Effector CD8-positive, alpha-beta T cell (primary cell): ENCODE data around the gene PCDHGA5.
A peak's percentile ranks its signal among the peaks of the same experiment; 100 is the strongest.
"Not testable (repeated sequence)": the region's sequence is repeated elsewhere in the genome, so short reads cannot be mapped to it uniquely, and the experiment has no call there.

Experiments
- DNase-seq: peaks from one replicate; lab custom pipeline; 2025; lab: John Stamatoyannopoulos, UW
- total RNA-seq, 4 experiments: gene quantifications; one replicate each; lab custom pipeline; 2026; lab: John Stamatoyannopoulos, UW

Gene PCDHGA5
- total RNA-seq = 0 to 0.36 (median 0) reads per million in 4 experiments

DNA sequence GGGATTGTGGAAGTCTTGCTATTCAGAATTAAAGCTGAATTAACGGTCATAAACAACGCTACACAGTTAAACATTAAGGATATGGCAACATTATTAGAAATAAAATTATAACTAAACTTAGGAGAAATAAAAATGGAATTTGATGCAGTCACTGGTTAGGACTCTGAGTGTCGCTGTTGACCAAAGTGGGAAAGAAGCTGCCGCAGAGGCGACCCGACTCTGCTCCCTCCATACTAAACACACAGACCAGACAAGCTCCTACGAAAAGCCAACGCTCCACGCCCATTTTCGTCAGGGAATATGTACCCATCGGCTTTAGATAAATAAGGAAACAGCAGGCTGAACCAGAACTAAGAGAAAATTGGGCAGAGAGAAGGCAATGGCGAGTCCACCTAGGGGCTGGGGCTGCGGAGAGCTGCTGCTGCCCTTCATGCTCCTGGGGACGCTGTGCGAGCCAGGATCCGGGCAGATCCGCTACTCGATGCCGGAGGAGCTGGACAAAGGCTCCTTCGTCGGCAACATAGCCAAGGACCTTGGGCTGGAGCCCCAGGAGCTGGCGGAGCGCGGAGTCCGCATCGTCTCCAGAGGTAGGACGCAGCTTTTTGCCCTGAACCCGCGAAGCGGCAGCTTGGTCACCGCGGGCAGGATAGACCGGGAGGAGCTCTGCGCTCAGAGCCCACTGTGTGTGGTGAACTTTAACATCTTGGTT lies at the start of gene PCDHGA5:
TSS of gene PCDHGA5 (plus strand) at position 211 of the 709 bp plus-strand sequence. CDS start at position 380, 169 bp downstream.
- DNase-seq = no peak

DNA sequence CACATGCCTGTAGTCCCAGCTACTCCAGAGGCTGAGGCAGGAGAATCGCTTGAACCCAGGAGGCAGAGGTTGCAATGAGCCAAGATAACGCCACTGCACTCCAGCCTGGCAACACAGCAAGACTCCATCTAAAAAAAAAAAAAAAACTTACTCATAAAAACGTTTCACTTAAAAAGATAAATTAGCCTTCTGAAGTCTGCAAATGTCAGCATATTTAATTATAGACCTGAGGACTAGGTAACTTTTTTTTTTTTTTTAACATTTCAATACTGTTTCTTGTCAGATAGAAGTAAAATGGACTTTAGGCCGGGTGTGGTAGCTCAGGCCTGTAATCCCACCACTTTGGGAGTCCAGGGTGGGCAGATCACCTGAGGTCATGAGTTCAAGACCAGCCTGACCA lies 47.0 kb upstream of the PCDHGA5 start:
- DNase-seq = not testable (repeated sequence)

DNA sequence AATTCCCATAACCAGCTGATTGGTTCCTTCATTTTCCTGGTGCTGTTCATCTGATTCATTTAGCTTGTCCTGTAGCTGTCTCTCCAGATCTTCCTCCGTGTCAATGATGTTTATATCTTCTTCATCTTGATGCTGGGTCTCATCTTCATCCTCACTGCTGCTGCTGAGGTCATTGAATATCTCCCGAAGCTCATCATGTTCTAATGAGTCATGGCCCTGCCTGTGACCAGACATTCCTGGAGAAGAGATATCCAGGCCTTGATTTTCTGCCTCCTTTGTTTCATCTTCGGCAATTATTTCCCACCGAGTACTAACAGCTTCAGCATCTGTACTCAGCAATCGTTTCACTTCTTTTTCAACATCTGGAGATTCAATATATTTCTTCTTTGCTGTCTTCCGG lies 44.8 kb upstream of the PCDHGA5 start:
- no peak for DNase-seq

DNA sequence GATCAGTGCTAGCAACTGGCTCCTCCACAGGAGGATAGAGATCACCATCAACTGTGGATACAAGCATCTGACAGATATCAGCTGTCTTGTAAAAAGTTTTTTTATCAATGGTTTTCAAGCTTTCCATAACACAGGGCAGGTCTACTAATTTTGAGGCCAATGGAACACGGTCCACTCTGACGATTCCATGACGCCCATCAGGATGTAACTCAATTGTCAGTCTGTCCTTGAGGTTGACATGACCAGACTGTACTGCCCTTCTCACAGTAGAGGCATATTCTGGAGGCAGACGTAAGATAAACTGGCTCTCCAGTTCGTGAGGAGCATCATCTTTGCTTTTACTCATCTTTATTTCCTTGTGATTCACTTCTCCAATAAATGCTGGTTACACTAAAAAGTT lies 44.3 kb upstream of the PCDHGA5 start:
- no peak for DNase-seq

DNA sequence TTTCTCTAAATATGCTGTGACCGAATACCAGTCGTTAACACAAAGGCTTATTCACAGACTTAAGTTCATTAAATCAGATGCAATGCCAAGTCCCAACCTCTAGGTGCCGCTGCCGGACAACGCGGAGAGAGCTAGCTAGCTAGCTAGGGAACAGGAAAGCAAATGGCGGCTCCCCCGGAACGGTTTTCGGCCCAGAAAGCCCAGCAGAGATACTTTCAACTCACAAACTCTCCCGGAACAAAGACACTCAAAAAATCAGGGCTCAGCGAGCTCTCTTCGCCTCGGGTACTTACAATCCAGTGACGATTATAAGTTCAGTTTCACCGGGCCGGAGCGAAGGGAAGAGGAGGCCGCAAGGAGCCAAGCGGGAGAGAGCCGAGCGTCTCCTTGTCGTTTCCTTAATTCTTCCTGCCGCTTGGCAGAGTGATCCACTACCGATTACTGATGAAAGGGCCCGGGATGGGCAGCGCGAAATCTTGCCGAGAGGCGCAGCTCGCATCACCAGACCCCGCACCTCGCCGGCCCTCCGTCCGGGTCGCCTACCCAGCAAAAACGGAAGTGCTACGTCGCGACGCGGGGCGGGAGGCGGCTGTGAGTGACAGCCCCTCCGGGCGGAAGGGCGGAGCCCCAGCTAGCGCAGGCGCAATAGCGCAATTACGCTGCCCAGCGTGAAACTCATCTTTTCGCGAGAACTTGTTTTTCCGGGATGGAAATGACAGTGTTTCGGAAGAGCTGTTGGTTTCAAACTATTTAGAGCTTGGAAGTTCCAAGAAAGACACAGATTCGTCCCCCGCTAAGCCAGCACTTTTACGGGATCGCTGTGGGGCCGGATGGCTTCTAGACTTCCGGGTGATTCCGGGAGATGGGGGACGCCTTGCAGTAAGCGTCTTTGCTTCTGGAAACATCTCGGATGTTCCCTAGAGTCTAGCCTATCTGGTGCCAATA lies 43.5 kb upstream of the PCDHGA5 start, which contains the start of gene TAF7:
TSS of gene TAF7 (minus strand) at position 560 of the 945 bp plus-strand sequence. CDS start 740 bp downstream, outside the sequence.
- DNase-seq = peak; percentile 83

DNA sequence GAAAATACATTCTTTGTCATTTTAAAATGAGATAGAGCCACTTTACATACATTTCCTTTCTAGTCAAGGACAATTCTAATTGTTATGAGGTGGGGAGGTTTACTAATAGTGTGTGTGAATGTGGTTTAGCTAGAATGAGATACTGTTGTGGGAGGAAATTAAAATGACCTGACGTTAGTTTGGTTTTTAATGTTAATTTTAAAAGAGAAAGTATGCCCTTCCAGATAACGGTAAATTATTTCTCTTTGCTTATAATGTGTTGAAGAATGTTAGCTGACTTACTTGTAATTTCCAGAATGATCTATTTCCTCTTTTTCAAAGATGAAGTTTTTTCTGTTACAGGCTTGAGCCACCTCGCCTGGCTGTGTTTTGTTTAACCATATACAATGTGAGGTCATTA lies 41.7 kb upstream of the PCDHGA5 start:
- DNase-seq = no peak

DNA sequence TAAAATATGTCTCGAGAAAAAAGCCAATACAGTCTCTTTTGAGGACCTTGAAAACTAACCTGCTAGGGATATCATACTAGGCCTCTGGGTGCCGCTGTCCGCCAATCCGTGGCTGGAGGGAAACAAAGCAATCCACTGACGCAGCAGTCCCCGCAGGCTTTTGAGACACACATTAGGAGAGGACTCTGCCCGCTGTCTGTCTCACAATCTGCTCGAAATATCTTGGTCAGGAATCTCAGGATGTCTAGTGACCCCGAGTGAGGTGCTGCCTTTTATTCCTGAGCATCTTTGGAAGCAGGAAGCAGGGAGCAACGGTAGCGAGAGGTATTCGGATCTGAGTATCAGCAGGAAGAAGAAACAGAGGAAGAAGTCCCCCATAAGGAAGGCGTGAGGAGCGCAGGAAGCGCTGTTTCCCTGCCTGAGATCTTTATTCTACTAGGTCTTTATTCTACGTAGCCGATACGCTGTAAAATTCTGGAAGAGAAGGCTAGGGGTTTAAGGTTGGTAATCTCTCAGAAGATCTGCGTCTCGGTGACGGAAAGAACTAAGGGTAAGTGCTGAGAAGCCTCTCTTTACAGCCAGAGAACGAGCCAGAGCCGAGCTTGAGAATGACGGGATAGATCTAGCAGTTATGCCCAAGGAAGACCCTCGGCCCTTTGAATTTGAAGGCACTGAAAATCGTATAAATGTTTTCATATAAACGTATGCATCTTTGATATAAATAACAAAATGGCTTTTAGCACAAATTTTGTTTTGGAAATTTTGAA lies 37.7 kb upstream of the PCDHGA5 start:
- DNase-seq = peak; percentile 52

DNA sequence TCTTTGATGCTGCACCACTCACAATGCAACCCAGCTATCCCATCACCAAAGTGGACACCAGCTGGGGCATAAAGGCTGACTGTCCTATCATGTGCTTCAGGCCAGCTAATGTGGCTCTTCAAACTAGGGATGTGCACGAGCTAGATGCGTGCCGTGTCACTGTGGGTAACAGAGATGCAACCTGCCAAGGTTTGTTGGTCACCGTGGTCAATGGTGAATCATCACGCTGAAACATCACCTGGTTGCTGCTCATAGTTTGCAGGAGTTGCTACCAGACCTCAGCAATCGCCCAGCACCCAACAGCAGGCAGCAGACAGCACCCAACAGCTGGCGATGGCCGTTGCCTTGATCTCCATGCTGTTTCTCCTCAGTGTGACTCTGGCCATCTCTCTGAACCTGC lies 35.7 kb upstream of the PCDHGA5 start:
- DNase-seq = no peak

DNA sequence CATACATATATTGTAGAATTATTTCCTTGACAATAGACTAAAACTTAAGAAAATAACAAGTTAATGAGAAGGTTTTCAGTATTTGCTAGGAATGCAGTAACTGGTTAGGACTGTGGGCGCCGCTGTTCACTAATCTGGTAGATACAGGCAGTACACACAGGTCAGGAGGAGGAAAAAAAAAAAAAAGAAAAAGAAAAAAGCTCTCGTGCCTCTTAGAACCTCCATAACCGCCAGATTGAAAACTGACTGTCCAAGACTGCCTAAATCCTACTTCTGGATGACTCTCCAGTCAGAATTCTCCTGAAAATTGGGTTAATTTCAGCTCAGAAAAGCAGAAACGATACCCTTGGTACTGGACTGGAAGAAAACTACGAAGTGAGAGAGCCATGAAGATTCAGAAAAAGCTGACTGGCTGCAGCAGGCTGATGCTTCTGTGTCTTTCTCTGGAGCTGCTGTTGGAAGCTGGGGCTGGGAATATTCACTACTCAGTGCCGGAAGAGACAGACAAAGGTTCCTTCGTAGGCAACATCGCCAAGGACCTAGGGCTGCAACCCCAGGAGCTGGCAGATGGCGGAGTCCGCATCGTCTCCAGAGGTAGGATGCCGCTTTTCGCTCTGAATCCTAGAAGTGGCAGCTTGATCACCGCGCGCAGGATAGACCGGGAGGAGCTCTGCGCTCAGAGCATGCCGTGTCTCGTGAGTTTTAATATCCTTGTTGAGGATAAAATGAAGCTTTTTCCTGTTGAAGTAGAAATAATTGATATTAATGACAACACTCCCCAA lies 33.5 kb upstream of the PCDHGA5 start, which contains the start of gene PCDHGA1:
TSS of gene PCDHGA1 (plus strand) at position 216 of the 782 bp plus-strand sequence.
- DNase-seq = no peak

DNA sequence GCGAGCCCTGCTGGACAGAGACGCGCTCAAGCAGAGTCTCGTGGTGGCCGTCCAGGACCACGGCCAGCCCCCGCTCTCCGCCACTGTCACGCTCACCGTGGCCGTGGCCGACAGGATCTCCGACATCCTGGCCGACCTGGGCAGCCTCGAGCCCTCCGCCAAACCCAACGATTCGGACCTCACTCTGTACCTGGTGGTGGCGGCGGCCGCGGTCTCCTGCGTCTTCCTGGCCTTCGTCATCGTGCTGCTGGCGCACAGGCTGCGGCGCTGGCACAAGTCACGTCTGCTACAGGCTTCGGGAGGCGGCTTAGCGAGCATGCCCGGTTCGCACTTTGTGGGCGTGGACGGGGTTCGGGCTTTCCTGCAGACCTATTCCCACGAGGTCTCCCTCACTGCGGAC lies 31.4 kb upstream of the PCDHGA5 start:
- DNase-seq = not testable (repeated sequence)

DNA sequence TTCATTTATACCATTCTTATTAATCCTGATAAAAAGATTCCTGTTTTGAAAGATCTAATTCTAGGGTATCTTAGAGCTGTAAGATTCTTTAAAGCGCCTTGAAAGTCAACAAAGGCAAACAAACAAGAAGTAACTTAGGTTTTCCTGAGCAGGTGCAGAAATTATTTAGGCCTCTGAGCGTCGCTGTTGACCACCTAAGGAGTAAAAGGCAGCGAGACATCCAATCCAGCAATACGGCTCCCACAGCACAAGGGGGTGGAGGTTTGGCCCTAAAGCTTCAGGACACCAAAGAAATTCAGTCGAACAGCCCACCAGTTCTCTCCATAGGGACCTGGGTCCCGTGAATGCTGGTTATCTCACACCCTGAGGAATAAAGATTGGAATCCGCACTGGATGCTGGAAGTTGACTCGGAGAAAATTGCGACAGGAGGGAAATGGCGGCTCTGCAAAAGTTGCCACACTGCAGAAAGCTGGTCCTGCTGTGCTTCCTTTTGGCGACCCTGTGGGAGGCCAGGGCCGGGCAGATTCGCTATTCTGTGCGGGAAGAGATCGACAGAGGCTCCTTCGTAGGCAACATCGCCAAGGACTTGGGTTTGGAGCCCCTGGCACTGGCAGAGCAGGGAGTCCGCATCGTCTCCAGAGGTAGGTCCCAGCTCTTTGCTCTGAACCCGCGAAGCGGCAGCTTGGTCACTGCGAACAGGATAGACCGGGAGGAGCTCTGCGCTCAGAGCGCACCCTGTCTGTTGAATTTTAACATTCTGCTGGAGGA lies 25.2 kb upstream of the PCDHGA5 start, which contains the start of gene PCDHGA2:
TSS of gene PCDHGA2 (plus strand) at position 223 of the 769 bp plus-strand sequence.
- no peak for DNase-seq

DNA sequence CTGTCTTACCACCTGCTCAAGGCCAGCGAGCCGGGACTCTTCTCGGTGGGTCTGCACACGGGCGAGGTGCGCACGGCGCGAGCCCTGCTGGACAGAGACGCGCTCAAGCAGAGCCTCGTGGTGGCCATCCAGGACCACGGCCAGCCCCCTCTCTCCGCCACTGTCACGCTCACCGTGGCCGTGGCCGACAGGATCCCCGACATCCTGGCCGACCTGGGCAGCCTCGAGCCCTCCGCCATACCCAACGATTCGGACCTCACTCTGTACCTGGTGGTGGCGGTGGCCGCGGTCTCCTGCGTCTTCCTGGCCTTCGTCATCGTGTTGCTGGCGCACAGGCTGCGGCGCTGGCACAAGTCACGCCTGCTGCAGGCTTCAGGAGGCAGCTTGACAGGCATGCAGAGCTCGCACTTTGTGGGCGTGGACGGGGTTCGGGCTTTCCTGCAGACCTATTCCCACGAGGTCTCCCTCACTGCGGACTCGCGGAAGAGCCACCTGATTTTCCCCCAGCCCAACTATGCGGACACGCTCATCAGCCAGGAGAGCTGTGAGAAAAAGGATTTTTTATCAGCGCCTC lies 23.1 kb upstream of the PCDHGA5 start:
- DNase-seq = not testable (repeated sequence)

DNA sequence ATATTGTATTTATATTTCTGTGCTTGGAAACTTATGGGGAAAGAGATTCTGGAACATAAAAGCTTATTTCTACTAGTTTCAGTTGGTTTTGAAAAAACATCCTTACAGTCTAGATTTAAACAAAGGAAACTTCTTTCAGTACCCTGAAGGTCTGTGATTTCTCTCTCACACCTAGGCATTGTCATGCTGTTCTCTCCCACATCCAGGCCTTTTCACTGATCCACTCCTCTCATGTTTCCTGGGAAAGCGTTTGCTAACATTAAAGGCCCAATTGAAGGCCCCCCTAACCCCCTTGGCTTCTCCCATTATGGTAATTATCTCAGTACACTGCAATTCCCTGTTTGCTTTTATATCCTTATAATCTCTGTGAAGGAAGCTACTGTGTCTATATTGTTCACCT lies 21.2 kb upstream of the PCDHGA5 start:
- DNase-seq = no peak

DNA sequence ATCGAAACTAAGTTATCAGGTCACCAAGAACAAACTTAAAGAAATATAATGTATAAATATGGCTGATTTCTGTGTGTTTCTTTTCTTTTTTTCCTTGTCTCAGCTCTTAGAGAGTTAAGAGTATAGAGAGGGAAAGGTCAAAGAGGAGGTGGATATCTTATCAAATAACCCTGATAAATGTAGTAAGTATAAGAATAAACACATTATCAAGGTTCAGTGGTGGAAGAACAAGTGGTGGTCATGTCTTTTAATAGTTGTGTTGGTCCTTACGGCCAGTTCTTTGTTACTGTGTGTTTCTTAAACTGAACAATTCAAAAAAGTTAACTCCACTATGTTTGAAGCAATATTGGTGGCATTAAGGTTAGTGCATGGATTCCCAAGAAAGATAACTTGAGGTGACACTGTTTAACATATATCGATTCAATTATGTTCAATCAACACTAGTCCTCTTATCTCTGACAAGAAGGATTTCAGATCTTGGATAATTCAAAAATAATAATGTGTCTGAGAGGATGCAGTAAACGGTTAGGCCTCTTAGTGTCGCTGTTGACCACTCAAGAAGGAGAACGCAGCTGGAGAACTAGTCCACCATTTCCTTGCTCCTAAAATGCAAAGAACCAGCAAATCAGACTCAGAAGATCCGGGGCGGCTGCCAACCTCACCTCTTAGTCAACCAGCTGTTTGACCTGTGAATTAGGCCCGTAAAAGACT lies 20.6 kb upstream of the PCDHGA5 start, which contains the start of gene PCDHGA3:
TSS of gene PCDHGA3 (plus strand) at position 588 of the 711 bp plus-strand sequence. CDS start 205 bp downstream, outside the sequence.
- no peak for DNase-seq

DNA sequence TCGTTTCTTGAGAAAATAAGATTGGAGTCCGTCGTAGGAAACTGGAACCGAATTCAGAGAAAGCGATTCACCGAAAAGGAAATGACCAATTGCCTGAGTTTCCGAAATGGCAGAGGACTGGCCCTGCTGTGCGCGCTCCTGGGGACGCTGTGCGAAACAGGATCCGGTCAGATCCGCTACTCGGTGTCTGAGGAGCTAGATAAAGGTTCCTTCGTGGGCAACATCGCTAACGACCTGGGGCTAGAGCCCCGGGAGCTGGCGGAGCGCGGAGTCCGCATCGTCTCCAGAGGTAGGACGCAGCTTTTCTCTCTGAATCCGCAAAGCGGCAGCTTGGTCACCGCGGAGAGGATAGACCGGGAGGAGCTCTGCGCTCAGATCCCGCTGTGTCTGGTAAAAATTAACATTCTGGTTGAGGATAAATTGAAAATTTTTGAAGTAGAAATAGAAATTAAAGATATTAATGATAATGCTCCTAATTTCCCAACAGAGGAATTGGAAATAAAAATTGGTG lies 20.0 kb upstream of the PCDHGA5 start:
- no peak for DNase-seq

DNA sequence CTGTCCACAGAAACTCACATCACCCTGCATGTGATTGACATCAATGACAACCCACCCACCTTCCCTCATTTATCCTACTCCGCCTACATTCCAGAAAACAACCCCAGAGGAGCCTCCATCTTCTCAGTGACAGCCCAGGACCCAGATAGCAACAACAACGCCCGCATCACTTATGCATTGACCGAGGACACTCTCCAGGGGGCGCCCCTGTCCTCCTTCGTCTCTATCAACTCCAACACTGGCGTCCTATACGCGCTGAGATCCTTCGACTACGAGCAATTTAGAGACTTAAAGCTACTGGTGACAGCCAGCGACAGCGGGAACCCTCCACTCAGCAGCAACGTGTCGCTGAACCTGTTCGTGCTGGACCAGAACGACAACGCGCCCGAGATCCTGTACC lies 18.6 kb upstream of the PCDHGA5 start:
- no peak for DNase-seq

DNA sequence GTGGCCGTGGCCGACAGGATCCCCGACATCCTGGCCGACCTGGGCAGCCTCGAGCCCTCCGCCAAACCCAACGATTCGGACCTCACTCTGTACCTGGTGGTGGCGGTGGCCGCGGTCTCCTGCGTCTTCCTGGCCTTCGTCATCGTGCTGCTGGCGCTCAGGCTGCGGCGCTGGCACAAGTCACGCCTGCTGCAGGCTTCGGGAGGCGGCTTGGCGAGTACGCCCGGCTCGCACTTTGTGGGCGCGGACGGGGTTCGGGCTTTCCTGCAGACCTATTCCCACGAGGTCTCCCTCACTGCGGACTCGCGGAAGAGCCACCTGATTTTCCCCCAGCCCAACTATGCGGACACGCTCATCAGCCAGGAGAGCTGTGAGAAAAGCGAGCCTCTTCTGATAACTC lies 17.9 kb upstream of the PCDHGA5 start:
- DNase-seq = not testable (repeated sequence)

DNA sequence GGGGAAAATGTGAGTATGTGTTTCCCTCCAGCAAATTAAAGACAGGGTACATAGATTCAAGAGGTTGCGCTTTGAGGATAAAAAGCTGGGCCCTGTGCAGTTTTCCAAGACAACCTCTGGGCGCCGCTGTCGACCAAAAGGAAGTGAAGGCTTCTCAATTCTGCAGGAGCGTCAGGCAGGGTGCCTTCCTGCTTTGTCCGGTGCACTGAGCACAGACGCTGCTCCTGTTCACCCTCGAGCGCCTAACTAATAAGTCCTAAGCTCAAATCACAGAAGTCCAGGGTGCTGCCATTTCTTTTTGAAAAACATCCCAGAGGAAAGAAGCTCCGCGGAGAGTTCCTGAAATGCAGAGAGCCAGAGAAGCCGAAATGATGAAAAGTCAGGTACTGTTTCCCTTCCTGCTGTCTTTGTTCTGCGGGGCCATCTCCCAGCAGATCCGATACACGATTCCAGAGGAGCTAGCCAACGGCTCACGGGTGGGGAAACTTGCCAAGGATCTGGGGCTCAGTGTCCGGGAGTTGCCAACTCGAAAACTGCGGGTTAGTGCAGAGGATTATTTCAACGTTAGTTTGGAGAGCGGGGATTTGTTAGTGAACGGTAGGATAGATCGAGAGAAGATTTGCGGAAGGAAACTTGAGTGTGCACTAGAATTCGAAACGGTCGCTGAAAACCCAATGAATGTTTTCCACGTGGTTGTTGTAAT lies 13.9 kb upstream of the PCDHGA5 start, which contains the start of gene PCDHGB1:
TSS of gene PCDHGB1 (plus strand) at position 183 of the 703 bp plus-strand sequence. CDS start at position 345, 162 bp downstream.
- no peak for DNase-seq
